Cardiac fibroblast (primary cell): ENCODE data around the gene RAB20.

Experiments
- DNase-seq, 2 donors: peaks; one replicate each; pipeline versions ENCODE4 v3.0.0 to v3.0.0-alpha.2; 2010; ENCODE audit warnings: low read depth in 2 of 2
- H3K4me3 ChIP-seq, 2 donors: replicated peaks in 1 of 2; 1 replicate in 1 of 2; 2 replicates in 1 of 2; pipeline ENCODE4 v1.5.1; 2011; ENCODE audit warnings: low read depth in 2 of 2, low read length in 2 of 2, mild to moderate bottlenecking in 2 of 2, moderate library complexity in 1 of 2
- TF ChIP-seq, protein P1 (sequence below): IDR thresholded peaks from one replicate; pipeline ENCODE4 v1.5.1; 2011; ENCODE audit warnings: low read depth, mild to moderate bottlenecking, low read length, inconsistent platforms

The RAB20 gene

GRCh38 chr13:110486061-110486715 is 75.3 kb downstream of the RAB20 start:
- TF ChIP-seq, protein P1, sequence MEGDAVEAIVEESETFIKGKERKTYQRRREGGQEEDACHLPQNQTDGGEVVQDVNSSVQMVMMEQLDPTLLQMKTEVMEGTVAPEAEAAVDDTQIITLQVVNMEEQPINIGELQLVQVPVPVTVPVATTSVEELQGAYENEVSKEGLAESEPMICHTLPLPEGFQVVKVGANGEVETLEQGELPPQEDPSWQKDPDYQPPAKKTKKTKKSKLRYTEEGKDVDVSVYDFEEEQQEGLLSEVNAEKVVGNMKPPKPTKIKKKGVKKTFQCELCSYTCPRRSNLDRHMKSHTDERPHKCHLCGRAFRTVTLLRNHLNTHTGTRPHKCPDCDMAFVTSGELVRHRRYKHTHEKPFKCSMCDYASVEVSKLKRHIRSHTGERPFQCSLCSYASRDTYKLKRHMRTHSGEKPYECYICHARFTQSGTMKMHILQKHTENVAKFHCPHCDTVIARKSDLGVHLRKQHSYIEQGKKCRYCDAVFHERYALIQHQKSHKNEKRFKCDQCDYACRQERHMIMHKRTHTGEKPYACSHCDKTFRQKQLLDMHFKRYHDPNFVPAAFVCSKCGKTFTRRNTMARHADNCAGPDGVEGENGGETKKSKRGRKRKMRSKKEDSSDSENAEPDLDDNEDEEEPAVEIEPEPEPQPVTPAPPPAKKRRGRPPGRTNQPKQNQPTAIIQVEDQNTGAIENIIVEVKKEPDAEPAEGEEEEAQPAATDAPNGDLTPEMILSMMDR, result no peak
- no peak for DNase-seq
- no peak overlapping the region for H3K4me3 ChIP-seq

DNA sequence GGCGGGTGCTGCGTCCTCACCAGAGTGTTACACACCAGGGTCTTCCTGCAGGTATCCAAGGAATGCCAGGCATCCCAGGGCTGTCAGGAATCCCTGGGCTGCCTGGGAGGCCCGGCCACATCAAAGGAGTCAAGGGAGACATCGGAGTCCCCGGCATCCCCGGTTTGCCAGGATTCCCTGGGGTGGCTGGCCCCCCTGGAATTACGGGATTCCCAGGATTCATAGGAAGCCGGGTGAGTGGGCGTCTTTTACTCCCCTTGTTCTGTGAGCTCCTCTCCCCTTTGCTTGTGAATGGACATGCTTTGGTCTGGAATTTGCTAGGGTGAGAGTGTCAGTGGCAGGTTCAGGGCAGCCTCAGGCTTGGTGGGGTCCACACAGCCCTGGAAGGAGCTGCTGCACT is 75.9 kb downstream of the RAB20 start:
- H3K4me3 ChIP-seq, result no peak overlapping the region
- TF ChIP-seq, protein P1, result no peak
- DNase-seq, result no peak

GRCh38 chr13:110484290-110485048 is 77.1 kb downstream of the RAB20 start:
- TF ChIP-seq, protein P1, result no peak
- no peak overlapping the region for H3K4me3 ChIP-seq
- DNase-seq, result no peak

- TF ChIP-seq, protein P1, result no peak
- DNase-seq, result no peak
- H3K4me3 ChIP-seq, result no peak overlapping the region
Measured at GRCh38 chr13:110483386-110483968, 78.0 kb downstream of the RAB20 start.

GRCh38 chr13:110480161-110480560 is 81.4 kb downstream of the RAB20 start:
- DNase-seq, result no peak
- TF ChIP-seq, protein P1, result no peak
- no peak overlapping the region for H3K4me3 ChIP-seq

DNA sequence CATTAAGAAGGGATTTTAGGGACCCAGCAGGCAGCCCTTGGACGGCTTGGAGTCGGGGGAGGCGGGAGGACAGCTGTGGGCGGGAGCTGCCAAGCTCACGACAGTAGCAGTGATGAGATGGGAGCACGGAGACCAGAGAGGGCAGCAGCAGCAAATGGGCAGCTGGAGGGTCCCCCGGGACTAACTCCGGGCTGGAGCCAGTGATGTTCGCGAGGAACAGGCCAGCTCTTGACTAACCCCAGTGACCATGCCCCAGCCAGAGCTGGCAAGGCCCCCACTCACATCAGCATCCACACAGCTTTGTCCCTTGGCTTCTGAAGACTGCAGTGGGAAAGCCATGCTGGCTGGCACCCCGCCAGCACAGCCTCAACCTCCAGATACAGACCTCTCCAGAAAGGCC is 81.9 kb downstream of the RAB20 start:
- no peak overlapping the region for H3K4me3 ChIP-seq
- DNase-seq, result no peak
- TF ChIP-seq, protein P1, result no peak
